ENCODE data around the gene LIG1. TPM values are rescaled to one million over a fixed set of nuclear protein-coding genes. Genes with fewer than 3 reads are reported as not detected.

The LIG1 gene
- total and polyA plus RNA-seq, 9 of the 15 experiments (the other 6 are each of a cell fraction or from before 2014, with no cell fraction given) = 9.6 to 114 (median 71.1) TPM

GRCh38 chr19:48169939-48170803 lies at the start of gene LIG1, which contains the start of gene ZSWIM9 (continued):
- TF ChIP-seq CEBPG (CRISPR knock-in tag; IDR thresholded peaks at IDR 0.05) = peak; percentile 42; the same call in 1 of the 2 replicates
- no peak for TF ChIP-seq CEBPG (tag; conservative IDR thresholded peaks at IDR 0.05 in 1 of 2, IDR thresholded peaks at IDR 0.05 in 1 of 2)
- no peak for TF ChIP-seq ZHX1 (conservative IDR thresholded peaks at IDR 0.05; ENCODE audit: low read length)
- peak; percentile 91 for TF ChIP-seq ZNF143 (CRISPR knock-in tag; IDR thresholded peaks at IDR 0.05)
- TF ChIP-seq NUFIP1 (IDR thresholded peaks at IDR 0.05; ENCODE audit: partially characterized antibody) = no peak
- TF ChIP-seq ZNF280A (IDR thresholded peaks at IDR 0.05; ENCODE audit: low read depth, partially characterized antibody) = no peak
- no peak for TF ChIP-seq HOMEZ (CRISPR knock-in tag; IDR thresholded peaks at IDR 0.05)
- TF ChIP-seq PHF8 (IDR thresholded peaks at IDR 0.05; ENCODE audit: borderline replicate concordance, low read length) = peak; percentile 84; the same call in 1 of the 2 replicates
- no peak for TF ChIP-seq ZNF780A (CRISPR knock-in tag; IDR thresholded peaks at IDR 0.05)
- no peak for TF ChIP-seq BRF2 (IDR thresholded peaks at IDR 0.05; ENCODE audit: borderline replicate concordance, insufficient read depth, insufficient read length)
- peak in 1 of 2 experiments; percentile 31; a peak in 1 of 4 replicates for TF ChIP-seq KDM4B (IDR thresholded peaks at IDR 0.05; ENCODE audit: borderline replicate concordance in 2 of 2, low read depth in 1 of 2)
- no peak for TF ChIP-seq MEIS2 (IDR thresholded peaks at IDR 0.05; ENCODE audit: partially characterized antibody)
- TF ChIP-seq FOXO4 (CRISPR knock-in tag; IDR thresholded peaks at IDR 0.05) = no peak
- no peak for TF ChIP-seq SOX6 (IDR thresholded peaks at IDR 0.05)
- no peak for TF ChIP-seq CGGBP1 (CRISPR knock-in tag; IDR thresholded peaks at IDR 0.05)
- TF ChIP-seq HNRNPL (IDR thresholded peaks at IDR 0.05; ENCODE audit: low read depth, low read length) = no peak
- TF ChIP-seq TCF3 (CRISPR knock-in tag; IDR thresholded peaks at IDR 0.05) = no peak
- TF ChIP-seq SRSF9 (IDR thresholded peaks at IDR 0.05; ENCODE audit: borderline replicate concordance, low read depth, low read length) = no peak

All from K562 (cell line).